RWPE2 (cell line): ENCODE data around the gene POU2AF1.

Experiments used
- ATAC-seq: fragments of 200-7000 bp; cut with Tn5 transposase; 3 replicates; pipeline ENCODE4 v1.9.1; 2021; ENCODE audit warnings: low read depth
- DNase-seq: peaks from one replicate; pipeline ENCODE4 v3.0.0-alpha.2; 2020; ENCODE audit warnings: low spot score
- H3K27ac ChIP-seq: fragments of 450-650 bp; 2 replicates; pipeline ENCODE4 v1.5.1; 2017; ENCODE audit warnings: mild to moderate bottlenecking; ENCODE audit not compliant: poor library complexity, severe bottlenecking
- H3K27me3 ChIP-seq: fragments of 250-450 bp; sonication (Bioruptor Pico); 2 replicates; pipeline ENCODE4 v1.5.1; 2021; ENCODE audit warnings: mild to moderate bottlenecking, moderate library complexity; ENCODE audit not compliant: insufficient read depth, poor library complexity, severe bottlenecking
- H3K36me3 ChIP-seq: fragments of 250-450 bp; sonication (Bioruptor Pico); 2 replicates; pipeline ENCODE4 v1.5.1; 2020; ENCODE audit warnings: low read depth, mild to moderate bottlenecking, moderate library complexity
- H3K4me1 ChIP-seq: fragments of 250-450 bp; sonication (Bioruptor Pico); 2 replicates; pipeline ENCODE4 v1.5.1; 2021; ENCODE audit warnings: mild to moderate bottlenecking, moderate library complexity; ENCODE audit not compliant: insufficient read depth, poor library complexity, severe bottlenecking
- H3K4me3 ChIP-seq: fragments of 250-450 bp; sonication (Bioruptor Pico); 2 replicates; pipeline ENCODE4 v1.5.1; 2021; ENCODE audit warnings: mild to moderate bottlenecking, moderate library complexity; ENCODE audit not compliant: severe bottlenecking
- H3K9me3 ChIP-seq: fragments of 250-450 bp; sonication (Bioruptor Pico); 2 replicates; pipeline ENCODE4 v1.5.1; 2021; ENCODE audit warnings: mild to moderate bottlenecking, moderate library complexity; ENCODE audit not compliant: severe bottlenecking
- CTCF ChIP-seq: fragments of 450-650 bp; IDR thresholded peaks from one replicate; pipeline ENCODE4 v1.5.1; 2017; ENCODE audit warnings: mild to moderate bottlenecking, moderate library complexity; ENCODE audit not compliant: poor library complexity, severe bottlenecking

POU2AF1 gene

GRCh38 chr11:111378861-111379601, at the start of gene POU2AF1:
TSS of gene POU2AF1 (minus strand) at chr11:111379275. CDS start at chr11:111379177, 98 bp downstream.
- Histone ChIP-seq H3K27ac (no peak within 1 kb of the TSS), H3K36me3 (no peaks in the 10 kb centered on the region), H3K4me1 (peaks cover 9% of the 10 kb centered on the region), H3K27me3 (no peaks in the 10 kb centered on the region), H3K9me3 (no peaks in the 10 kb centered on the region), H3K4me3 (no peak within 1 kb of the TSS)
- DNase-seq (no peak), ATAC-seq (peak; percentile 92)
- TF ChIP-seq CTCF, result no peak

GRCh38 chr11:111428113-111428876, 49.2 kb upstream of the POU2AF1 start:
- no peak for TF ChIP-seq CTCF
- Histone ChIP-seq H3K4me3 (no peak overlapping the region), H3K27ac (no peak overlapping the region), H3K27me3 (no peaks in the 10 kb centered on the region), H3K36me3 (no peaks in the 10 kb centered on the region), H3K9me3 (no peaks in the 10 kb centered on the region), H3K4me1 (peaks cover 16% of the 10 kb centered on the region)
- DNase-seq (no peak), ATAC-seq (no peak)

GRCh38 chr11:111427471-111427912, 48.4 kb upstream of the POU2AF1 start:
- TF ChIP-seq CTCF, result no peak
- Histone ChIP-seq H3K27me3 (no peaks in the 10 kb centered on the region), H3K9me3 (no peaks in the 10 kb centered on the region), H3K4me1 (peaks cover 16% of the 10 kb centered on the region), H3K36me3 (no peaks in the 10 kb centered on the region), H3K4me3 (no peak overlapping the region), H3K27ac (no peak overlapping the region)
- DNase-seq (no peak), ATAC-seq (no peak)

- H3K27me3 ChIP-seq, result no peaks in the 10 kb centered on the region
- DNase-seq, result peak; percentile 76
- no peak overlapping the region for H3K4me3 ChIP-seq
- H3K9me3 ChIP-seq, result no peaks in the 10 kb centered on the region
- H3K4me1 ChIP-seq, result peaks cover 16% of the 10 kb centered on the region
- H3K36me3 ChIP-seq, result no peaks in the 10 kb centered on the region
- TF ChIP-seq CTCF, result no peak
- peak; percentile 97 for ATAC-seq
- no peak overlapping the region for H3K27ac ChIP-seq
Measured at GRCh38 chr11:111426617-111427016, 47.5 kb upstream of the POU2AF1 start.
